H1 (cell line): ENCODE data around the gene ARHGEF25.

Source experiments
- ASH2L ChIP-seq: fragments of 200-600, 300-600 bp; sonication (generic); IDR thresholded peaks from one replicate; pipeline ENCODE4 v1.7.1; 2017; ENCODE audit warnings: low read length
- BACH1 ChIP-seq: IDR thresholded peaks from 2 replicates; pipeline ENCODE4 v1.6.1; 2012; ENCODE audit warnings: low read length, improper control_type of control experiment
- BCL11A ChIP-seq, 2 experiments: IDR thresholded peaks; one replicate each; pipeline ENCODE4 v1.6.1; 2011; ENCODE audit warnings: low read depth in 2 of 2, low read length in 2 of 2, mild to moderate bottlenecking in 2 of 2
- CTCF ChIP-seq, 3 experiments: IDR thresholded peaks; 1 replicate in 2 of 3; 2 replicates in 1 of 3; pipeline versions ENCODE4 v1.5.1 to v1.6.1; 2011; ENCODE audit warnings: low read length in 3 of 3, mild to moderate bottlenecking in 3 of 3, inconsistent platforms in 2 of 3, low read depth in 1 of 3, moderate library complexity in 1 of 3; ENCODE audit not compliant: insufficient read depth in 1 of 3; ENCODE audit errors: control extremely low read depth in 1 of 3
- EP300 ChIP-seq, 2 experiments: IDR thresholded peaks; 1 replicate in 1 of 2; 2 replicates in 1 of 2; pipeline ENCODE4 v1.6.1; 2011 to 2012; ENCODE audit warnings: low read depth in 2 of 2, low read length in 2 of 2, mild to moderate bottlenecking in 2 of 2, borderline replicate concordance in 1 of 2, inconsistent platforms in 1 of 2, moderate library complexity in 1 of 2
- GABPA ChIP-seq: IDR thresholded peaks from 2 replicates; pipeline ENCODE4 v1.6.1; 2011; ENCODE audit warnings: mild to moderate bottlenecking, low read length, moderate library complexity, borderline replicate concordance; ENCODE audit not compliant: insufficient read depth
- JUN ChIP-seq: IDR thresholded peaks from 2 replicates; pipeline ENCODE4 v1.6.1; 2011; ENCODE audit warnings: low read depth, mild to moderate bottlenecking, improper control_type of control experiment, low read length
- JUND ChIP-seq: IDR thresholded peaks from 2 replicates; pipeline ENCODE4 v1.6.1; 2011; ENCODE audit warnings: mild to moderate bottlenecking, improper control_type of control experiment, low read length
- KDM1A ChIP-seq: fragments of 200-600, 300-600 bp; sonication (generic); IDR thresholded peaks from 2 replicates; pipeline ENCODE4 v1.7.1; 2016; ENCODE audit warnings: mild to moderate bottlenecking, low read length, borderline replicate concordance
- POLR2AphosphoS5 ChIP-seq: IDR thresholded peaks from 2 replicates; pipeline ENCODE4 v1.6.1; 2011; ENCODE audit warnings: low read depth, low read length
- RFX5 ChIP-seq: IDR thresholded peaks from 2 replicates; pipeline ENCODE4 v1.6.1; 2011; ENCODE audit warnings: low read depth, low read length, improper control_type of control experiment, borderline replicate concordance
- SP1 ChIP-seq: IDR thresholded peaks from 2 replicates; pipeline ENCODE4 v1.6.1; 2011; ENCODE audit warnings: low read depth, low read length
- TAF1 ChIP-seq: IDR thresholded peaks from 2 replicates; pipeline ENCODE4 v1.6.1; 2011; ENCODE audit warnings: mild to moderate bottlenecking, low read depth, low read length
- YY1 ChIP-seq: IDR thresholded peaks from 2 replicates; pipeline ENCODE4 v1.6.1; 2011; ENCODE audit warnings: low read depth, mild to moderate bottlenecking, low read length

- TF ChIP-seq JUN, result no peak
- no peak for TF ChIP-seq JUND
- TF ChIP-seq RFX5, result no peak
- no peak for TF ChIP-seq EP300 (IDR thresholded peaks at IDR 0.05; ENCODE audit: borderline replicate concordance in 1 of 2, low read depth in 2 of 2, low read length in 2 of 2)
- no peak for TF ChIP-seq GABPA
- no peak for TF ChIP-seq CTCF (IDR thresholded peaks at IDR 0.05; ENCODE audit: control extremely low read depth in 1 of 3, insufficient read depth in 1 of 3, low read depth in 1 of 3, low read length in 3 of 3)
- no peak for TF ChIP-seq BACH1
- TF ChIP-seq TAF1, result no peak
- TF ChIP-seq ASH2L, result no peak
- TF ChIP-seq POLR2AphosphoS5, result no peak
- TF ChIP-seq SP1, result no peak
- TF ChIP-seq BCL11A (IDR thresholded peaks at IDR 0.05; ENCODE audit: low read depth in 2 of 2, low read length in 2 of 2), result no peak
- no peak for TF ChIP-seq YY1
- TF ChIP-seq KDM1A, result no peak
These were observed 46.5 kb downstream of the ARHGEF25 start for GRCh38 chr12:57657744-57658143.
